ENCODE measurements around the gene HPSE2.
"Not testable (repeated sequence)": the region's sequence is repeated elsewhere in the genome, so short reads cannot be mapped to it uniquely, and the experiment has no call there.

Gene HPSE2

GRCh38 chr10:98924526-98924925 is 311.1 kb downstream of the HPSE2 start:
- in situ Hi-C loops (cut with HindIII; ENCODE audit: low sequenced_read_pairs): no loop called here

- in situ Hi-C loops (cut with HindIII; ENCODE audit: low sequenced_read_pairs): no loop called here
These were observed 314.3 kb downstream of the HPSE2 start for GRCh38 chr10:98921316-98921715.

- in situ Hi-C loops (cut with HindIII; ENCODE audit: low sequenced_read_pairs): no loop called here
These were observed 314.8 kb downstream of the HPSE2 start for GRCh38 chr10:98920807-98921206.

GRCh38 chr10:98920360-98920759 is 315.3 kb downstream of the HPSE2 start:
- in situ Hi-C loops (cut with HindIII; ENCODE audit: low sequenced_read_pairs): no loop called here

- in situ Hi-C loops (cut with HindIII; ENCODE audit: low sequenced_read_pairs): no loop called here
These were observed 315.8 kb downstream of the HPSE2 start for GRCh38 chr10:98919899-98920298.

GRCh38 chr10:98917828-98918227 is 317.8 kb downstream of the HPSE2 start:
- in situ Hi-C loops (cut with HindIII; ENCODE audit: low sequenced_read_pairs): no loop called here

- in situ Hi-C loops (cut with HindIII; ENCODE audit: low sequenced_read_pairs): no loop called here
These were observed 319.0 kb downstream of the HPSE2 start for GRCh38 chr10:98916526-98917125.

GRCh38 chr10:98915911-98916310 is 319.7 kb downstream of the HPSE2 start:
- in situ Hi-C loops (cut with HindIII; ENCODE audit: low sequenced_read_pairs): no loop called here

- in situ Hi-C loops (cut with HindIII; ENCODE audit: low sequenced_read_pairs): no loop called here
These were observed 325.1 kb downstream of the HPSE2 start for GRCh38 chr10:98910546-98910945.

- in situ Hi-C loops (cut with HindIII; ENCODE audit: low sequenced_read_pairs): no loop called here
These were observed 325.6 kb downstream of the HPSE2 start for GRCh38 chr10:98910048-98910447.

GRCh38 chr10:98908868-98909267 is 326.8 kb downstream of the HPSE2 start:
- in situ Hi-C loops (cut with HindIII; ENCODE audit: low sequenced_read_pairs): no loop called here

GRCh38 chr10:98908247-98908646 is 327.4 kb downstream of the HPSE2 start:
- in situ Hi-C loops (cut with HindIII; ENCODE audit: low sequenced_read_pairs): not testable (repeated sequence)

GRCh38 chr10:98901441-98902110 is 334.1 kb downstream of the HPSE2 start:
- in situ Hi-C loops (cut with HindIII; ENCODE audit: low sequenced_read_pairs): no loop called here

GRCh38 chr10:98899018-98899417 is 336.6 kb downstream of the HPSE2 start:
- in situ Hi-C loops (cut with HindIII; ENCODE audit: low sequenced_read_pairs): no loop called here

- in situ Hi-C loops (cut with HindIII; ENCODE audit: low sequenced_read_pairs): no loop called here
These were observed 343.1 kb downstream of the HPSE2 start for GRCh38 chr10:98892523-98892922.

- in situ Hi-C loops (cut with HindIII; ENCODE audit: low sequenced_read_pairs): no loop called here
These were observed 349.0 kb downstream of the HPSE2 start for GRCh38 chr10:98886686-98887085.

GRCh38 chr10:98885378-98885777 is 350.3 kb downstream of the HPSE2 start:
- in situ Hi-C loops (cut with HindIII; ENCODE audit: low sequenced_read_pairs): no loop called here

GRCh38 chr10:98881789-98882188 is 353.9 kb downstream of the HPSE2 start:
- in situ Hi-C loops (cut with HindIII; ENCODE audit: low sequenced_read_pairs): no loop called here

GRCh38 chr10:98880971-98881370 is 354.7 kb downstream of the HPSE2 start:
- in situ Hi-C loops (cut with HindIII; ENCODE audit: low sequenced_read_pairs): no loop called here

- in situ Hi-C loops (cut with HindIII; ENCODE audit: low sequenced_read_pairs): no loop called here
These were observed 356.7 kb downstream of the HPSE2 start for GRCh38 chr10:98878921-98879320.

GRCh38 chr10:98878418-98878817 is 357.2 kb downstream of the HPSE2 start:
- in situ Hi-C loops (cut with HindIII; ENCODE audit: low sequenced_read_pairs): no loop called here

- in situ Hi-C loops (cut with HindIII; ENCODE audit: low sequenced_read_pairs): no loop called here
These were observed 373.7 kb downstream of the HPSE2 start for GRCh38 chr10:98861962-98862361.

GRCh38 chr10:98858525-98858924 is 377.1 kb downstream of the HPSE2 start:
- in situ Hi-C loops (cut with HindIII; ENCODE audit: low sequenced_read_pairs): no loop called here

All from endothelial cell of hepatic sinusoid (primary cell).